AG08395 (cell line): ENCODE results near the gene SLX9.
A peak's percentile ranks its signal among the peaks of the same experiment; 100 is the strongest.

Source experiments
- DNase-seq: peaks from one replicate; pipeline ENCODE4 v3.0.0; 2012; ENCODE audit warnings: mixed read lengths, low spot score

Gene SLX9

DNA sequence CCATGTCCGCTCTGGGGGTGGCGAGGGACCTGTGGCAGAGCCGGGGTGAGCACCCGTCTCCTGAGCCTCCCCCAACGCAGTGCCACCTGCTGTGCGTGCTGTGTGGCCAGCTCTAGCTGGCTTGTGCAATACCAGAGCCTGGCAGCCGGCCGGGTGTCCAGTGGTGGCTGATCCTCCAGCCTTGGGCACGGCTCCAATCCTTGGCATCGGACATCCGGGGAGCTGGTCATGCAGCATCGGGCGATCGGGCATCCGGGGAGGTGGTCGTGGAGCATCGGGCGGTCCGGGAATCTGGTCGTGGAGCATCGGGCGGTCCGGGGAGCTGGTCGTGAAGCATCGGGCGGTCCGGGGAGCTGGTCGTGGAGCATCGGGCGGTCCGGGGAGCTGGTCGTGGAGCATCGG lies 8.1 kb downstream of the SLX9 start:
- DNase-seq = no peak

DNA sequence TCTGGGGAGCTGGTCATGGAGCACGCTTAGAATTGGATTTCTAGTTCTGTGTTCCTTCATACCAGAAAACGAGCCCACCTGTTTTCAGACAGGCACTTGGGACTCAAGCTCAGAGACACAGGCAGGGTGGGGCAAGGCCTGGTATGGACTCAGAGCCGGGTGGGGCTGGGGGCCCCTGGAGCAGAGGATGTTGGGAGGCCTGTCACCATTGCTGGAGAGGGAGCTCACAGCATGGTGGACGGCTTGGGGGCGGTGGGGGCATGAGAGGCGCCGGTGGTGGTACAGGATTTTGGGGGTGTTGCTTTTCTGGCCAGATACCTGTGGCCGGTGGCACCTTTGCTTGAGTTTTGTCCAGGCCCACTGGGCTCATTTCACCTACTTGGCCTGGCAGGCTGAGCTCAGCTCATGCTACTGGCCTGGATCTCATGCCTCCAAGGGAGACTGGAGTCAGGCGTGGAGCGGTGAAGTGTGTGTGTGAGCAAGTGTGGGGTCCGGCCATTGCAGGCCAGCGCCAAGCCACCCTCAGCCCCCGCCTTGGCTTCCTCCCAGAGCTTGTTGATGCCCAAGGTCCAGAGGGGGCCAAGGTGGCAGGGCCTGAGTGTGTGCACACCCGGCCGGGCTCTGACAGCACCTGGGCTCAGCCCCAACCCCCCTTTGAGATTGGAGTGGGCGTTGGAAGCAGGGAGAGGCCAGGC lies 8.7 kb downstream of the SLX9 start:
- no peak for DNase-seq

DNA sequence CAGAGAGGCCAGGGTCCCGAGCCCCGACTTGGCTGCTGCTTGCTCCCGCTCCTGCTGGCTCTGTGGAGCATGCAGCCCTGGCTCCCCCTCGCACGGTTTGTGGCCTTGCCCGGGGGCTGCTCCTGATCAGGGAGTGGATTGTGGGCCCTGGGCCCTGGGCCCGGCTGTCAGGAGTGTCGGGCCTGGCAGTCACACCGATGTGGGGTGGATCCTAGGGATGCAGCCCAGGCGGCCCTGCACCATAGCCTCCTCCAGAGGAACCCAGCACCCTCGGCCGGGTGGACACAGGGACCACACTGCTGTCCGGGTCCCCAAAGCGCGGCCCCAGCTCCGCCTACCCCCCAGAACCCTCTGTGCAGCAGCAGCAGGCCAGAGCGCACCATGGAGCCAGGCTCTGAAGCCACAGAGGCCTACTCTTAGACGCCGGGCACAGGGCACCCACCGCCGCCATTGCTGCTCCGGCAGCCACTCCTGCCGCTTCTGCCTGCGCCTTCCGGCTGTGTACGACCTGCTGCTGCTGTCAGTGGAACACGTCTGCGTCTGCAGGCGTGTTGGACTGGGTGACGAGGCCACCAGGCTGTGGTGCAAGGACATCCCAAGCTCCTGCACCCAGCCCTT lies 9.4 kb downstream of the SLX9 start:
- DNase-seq = no peak

DNA sequence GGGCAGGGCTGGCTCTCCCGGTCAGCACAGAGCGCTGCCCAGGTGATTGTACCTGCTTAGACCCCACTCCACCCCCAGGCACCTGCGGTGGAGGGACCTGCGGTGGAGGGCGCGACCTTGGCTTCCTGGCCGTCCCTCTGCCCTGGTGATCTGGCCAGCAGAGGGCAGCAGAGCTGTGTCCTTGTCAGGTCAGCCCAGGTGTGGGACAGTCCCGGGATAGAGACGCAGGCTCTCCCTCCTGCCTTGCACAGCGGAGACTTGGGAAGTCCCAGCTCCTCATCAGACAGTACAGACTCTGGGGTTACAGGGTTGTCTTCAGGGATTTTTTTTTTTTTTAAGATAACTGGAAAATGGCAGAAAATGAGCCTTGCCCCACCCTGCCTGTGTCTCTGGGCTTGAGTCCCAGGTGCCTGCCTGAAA lies 10.0 kb downstream of the SLX9 start:
- DNase-seq = peak; percentile 84

DNA sequence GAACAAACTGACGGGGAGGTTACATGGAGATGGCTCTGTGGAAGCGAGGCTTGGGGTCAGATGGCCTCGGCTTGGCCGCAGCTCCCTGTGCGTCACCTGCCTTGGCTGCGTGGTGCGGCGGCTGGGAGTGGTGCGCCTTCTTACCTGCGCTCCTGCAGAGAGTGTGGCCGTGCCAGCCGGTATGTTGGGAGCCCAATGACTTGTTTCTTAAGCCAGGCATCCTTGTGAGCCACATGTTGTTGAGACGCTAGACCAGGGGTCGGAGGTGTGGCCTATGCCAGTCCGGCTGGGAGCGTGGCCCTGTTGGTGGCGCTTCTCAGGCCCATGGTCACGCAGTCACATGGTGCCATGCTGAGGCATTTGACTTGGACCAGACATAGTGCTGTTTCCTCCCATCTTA lies 10.5 kb downstream of the SLX9 start:
- DNase-seq = no peak

DNA sequence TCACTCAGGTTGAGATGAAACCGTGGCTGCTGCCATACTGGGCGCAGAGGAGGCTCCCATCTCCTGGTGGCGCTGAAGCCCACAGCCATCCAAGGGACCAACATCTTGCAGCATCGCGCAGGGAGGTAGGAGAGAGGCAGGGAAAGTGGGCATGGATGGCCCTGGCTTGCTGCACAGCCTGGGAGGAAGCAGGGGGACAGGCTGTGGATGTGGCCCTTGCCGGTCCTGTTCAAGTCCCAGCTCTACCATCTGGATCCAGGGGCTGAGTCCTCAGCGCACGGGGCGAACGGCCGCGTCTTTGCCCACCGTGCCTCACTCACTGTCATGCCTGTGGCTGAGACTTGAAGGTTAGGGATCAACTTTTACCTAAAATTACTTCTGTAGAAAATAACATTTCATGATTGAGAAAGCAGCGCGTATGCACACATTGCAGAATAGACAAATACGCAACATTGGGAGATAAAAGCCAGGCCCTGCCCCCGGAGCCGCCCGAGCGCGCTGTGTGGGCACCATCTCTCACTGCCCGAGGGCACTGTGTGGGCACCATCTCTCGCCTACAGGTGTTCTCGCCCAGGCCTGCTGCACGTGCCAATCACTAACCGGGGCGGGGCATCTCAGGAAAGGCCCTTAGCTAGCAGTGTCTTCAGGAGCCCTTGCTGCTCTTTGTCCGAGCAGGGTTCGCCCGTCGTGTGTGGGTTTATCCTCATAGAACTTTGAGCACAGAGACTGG lies 11.5 kb downstream of the SLX9 start:
- no peak for DNase-seq

DNA sequence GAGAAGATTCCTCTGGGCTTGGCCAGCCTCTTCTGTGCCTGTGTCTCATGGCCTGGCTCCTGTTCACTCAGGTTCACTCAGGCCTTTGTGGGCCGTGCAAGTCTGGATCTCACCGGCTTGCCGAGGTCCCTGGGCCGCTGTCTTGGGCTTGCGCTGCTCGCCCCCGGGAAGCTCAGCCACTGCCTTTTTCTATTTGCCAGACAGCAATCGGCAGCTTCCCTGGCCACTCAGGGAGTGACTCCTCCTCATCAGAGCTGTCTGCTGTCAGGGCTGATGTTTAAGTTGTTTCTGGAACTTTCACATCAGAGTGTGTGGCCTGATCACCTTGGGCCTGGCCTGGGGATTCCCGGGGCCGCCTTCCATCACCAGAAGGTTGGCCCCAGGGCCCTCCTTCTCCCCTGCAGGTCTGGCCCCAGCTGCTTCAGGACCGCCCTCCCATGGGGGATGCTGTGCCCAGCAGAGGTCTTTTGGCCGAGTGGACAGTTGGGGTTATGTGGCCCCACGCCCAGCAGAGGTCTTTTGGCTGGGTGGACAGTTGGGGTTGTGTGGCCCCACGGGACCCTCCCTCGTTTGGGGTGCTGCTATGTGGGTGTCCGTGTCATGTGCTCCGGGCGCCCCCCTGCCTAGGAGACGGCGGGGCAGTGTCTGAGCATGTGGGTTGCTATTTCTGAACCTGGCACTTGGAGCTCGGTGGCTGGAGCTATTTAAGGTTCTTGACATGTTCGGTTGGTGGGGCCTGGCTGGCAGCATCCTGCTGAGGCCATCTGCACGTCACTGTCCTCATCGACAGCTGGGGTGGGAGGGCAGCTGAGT lies 12.5 kb downstream of the SLX9 start:
- DNase-seq = no peak

DNA sequence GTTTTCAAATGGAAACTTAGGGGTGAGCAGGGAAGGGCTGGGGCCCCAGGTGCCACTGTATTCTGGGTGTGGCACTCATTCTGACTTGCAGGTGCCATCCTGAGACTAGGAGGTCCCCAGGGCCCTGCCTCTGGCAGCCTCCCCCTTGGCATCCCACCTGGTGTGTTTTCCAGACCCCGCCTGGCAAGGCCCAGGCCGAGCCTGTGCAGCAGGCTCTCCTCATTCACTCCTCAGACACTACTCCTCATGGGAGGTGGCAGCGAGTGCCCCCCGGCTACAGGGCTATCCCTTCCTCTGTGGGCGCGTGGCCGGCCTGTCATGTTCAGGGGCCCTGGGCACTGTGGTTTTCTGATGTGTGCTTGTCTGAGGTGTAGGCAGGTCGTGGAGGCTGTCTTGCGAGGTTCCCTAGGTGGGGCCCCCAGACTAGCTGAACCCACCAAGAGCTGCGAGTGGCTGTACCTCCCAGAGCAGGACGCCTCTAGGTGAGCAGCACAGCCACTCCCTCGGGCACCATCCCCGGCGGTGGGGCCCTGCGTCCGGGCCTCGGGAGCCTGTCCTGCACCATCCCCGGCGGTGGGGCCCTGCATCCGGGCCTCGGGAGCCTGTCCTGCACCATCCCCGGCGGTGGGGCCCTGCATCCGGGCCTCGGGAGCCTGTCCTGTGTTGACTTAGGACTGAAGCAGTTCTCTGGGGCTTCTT lies 13.2 kb downstream of the SLX9 start:
- no peak for DNase-seq

DNA sequence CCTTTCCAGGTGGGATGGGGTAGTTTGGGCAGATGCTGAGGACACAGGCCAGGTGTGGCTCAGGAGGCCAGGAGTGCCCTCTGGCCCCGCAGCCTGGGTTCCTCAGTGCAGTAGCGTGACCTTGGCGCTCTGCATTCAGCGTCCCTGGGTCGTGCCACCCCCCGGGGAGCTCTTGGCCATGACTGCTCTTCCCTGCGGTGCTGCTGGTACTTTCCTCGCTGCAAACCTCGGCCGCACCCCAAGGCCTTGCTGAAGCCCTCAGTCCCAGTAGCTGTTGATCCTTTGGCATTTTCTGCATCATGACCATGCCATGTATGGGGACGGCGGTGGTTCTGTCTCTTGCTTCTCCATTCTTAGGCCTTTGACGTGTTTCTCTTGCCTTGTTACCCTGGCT lies 13.8 kb downstream of the SLX9 start:
- DNase-seq = no peak

DNA sequence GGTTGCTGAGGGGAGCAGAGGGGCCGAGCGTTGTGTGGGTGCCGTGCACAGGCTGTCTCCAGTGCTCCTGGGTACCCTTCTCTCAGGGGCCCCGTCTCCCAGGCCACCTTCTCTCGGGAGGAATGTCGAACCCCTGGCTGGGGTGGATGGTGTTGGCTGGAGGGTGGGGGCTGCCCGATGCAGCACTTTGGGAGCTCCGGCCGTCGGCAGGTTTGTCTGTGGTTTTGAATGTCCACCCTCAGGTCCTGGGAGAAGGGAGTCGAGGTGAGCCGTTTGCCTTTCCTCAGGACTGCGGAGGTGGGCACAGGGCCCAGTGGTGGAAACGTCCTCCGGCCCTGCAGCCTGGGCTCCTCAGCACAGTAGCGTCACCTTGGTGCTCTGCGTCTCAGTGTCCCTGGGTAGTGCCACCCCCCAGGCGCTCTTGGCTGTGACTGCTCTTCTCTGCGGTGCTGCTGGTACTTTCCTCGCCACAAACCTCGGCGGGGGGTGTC lies 14.5 kb downstream of the SLX9 start:
- no peak for DNase-seq

DNA sequence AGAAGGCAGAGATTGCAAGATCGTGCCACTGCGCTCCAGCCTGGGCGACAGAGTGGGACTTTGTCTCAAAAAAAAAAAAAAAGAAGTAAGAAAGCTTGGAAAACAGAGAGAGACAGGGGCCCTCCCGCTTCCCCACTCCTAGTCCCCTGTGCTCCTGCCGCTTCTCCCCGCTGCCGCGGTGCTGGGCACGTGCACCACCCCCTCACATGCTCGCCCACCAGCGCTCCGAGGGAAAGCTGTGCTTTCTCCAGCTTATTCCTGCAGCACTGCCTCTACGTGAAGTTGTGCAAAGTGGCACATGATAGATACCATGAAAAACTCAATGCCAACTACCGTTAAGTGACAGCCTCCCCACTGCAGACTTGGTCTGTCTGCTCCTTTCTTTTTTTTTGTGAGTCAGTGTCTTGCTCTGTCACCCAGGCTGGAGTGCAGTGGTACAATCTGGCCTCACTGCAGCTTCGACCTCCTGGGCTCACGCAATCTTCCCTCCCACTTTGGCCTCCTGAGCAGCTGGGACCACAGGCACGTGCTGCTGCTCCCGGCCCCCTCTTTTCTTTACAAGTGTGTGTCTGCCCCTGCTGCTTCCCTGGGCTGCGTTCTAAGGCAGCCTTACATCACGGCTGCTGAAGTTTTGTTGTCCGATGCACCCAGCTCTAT lies 15.4 kb downstream of the SLX9 start:
- no peak for DNase-seq

DNA sequence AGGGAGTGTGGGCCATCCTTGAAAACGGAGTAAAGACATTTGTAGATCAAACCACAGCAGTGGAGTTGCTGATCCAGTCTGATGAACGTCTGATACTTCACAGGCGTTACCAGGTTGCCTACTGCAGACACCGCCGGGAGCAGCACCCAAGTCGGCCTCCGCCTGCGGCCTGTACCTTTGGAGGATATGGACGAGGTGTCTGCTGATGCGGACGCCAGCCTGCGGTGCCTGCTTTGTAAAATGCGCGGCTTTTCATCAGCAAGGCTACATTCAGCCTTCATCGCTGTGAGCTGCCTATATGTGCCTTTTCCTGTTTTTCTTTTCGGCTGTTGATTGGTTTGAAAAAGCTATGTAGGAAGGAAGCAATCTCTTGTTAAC lies 16.0 kb downstream of the SLX9 start:
- no peak for DNase-seq

DNA sequence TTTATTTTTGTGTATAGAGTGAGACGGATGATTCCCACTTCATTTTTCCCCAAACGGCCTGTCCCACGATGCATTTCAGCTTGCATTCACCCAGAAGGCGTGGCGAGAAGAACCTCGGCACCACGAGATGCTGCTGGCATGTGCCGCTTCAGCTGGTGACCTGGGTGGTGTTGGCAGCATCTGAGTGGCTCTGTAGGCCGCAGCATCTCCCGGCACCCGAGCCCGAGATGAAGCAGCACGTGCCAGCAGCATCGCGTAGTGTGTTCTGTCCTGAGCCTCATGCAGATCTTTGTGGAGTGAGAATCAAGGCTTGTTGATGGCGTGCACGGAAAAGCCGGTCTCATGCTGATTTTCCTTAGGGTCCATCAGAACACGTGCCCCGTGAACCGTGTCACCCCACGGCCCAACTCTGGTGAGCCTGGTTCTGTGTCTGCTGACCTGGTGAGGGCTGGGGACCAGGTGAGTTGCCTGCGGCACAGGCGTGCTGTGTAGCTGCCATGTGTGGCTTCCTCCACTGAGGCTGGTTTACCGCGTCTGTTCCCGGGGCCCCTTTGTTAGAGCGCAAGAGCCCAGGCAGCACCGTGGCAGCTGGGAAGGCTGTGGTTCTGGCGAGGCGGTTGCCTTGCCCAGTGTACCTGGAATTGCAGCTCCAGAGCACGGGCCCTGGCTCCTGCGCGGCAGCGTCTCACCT lies 16.7 kb downstream of the SLX9 start:
- DNase-seq = no peak

DNA sequence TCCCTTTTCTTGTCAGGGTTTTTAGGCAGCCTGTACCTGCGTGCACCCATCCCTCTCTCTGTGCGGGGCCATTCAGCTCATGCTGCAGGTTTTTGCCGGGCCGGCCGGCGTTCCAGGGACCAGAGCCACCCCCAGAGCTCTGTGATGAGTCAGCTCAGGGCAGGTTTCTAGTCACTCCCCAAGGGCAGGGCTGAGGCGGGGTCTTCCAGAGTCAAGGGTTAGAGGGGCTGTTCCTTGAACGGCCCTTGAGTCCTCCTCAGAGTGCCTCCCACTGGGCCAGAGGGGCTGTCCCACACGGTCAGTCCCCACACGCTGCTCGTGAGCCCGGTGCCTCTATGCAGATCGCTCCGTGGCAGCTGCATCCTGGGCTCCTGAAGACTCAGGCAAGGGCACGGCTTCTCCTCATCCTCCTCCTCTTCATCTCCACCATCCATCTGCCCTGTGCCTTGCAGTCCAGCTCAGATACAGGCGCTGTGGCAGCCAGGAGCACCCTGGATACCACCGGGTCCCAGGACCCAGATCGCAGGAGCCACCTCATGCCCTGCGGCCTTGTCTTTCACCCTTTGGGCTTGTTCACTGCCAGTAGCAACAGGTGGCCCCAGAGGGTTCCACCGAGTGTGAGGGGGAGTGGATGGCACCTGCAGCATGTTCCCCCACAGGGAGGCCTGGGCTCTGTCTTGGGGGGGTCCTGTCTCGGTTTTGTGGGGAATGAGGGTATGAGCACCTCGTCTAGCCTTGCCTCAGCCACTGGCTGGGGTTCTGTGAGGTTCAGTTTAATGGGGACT lies 17.4 kb downstream of the SLX9 start:
- DNase-seq = no peak

DNA sequence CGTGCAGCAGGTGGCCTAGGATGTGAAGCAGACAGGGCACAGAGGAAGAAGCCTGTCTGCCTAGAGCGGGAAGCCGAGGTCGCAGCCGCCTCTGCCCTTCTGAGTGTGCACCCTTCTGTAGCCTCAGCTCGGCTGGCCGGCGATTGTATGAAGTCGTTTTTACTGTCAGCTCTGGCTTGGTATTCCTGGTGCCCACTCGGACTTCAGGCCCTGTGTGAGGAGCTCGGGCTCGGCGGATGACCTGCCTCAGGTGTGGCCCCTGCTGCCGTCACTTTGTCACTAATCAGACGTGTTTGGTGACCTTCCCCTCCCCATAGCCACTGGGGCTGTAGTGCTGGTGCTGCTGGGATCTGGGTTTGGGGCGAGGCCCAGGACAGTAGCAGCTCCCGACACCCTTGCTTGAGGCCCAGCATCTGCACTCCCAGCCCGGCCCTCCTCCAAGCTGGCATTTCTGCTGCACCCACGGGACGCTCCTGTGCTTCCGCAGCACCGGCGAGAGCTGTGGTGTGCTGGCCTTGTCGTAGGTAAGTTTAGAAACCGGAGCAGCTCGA lies 18.1 kb downstream of the SLX9 start:
- peak; percentile 5 for DNase-seq

DNA sequence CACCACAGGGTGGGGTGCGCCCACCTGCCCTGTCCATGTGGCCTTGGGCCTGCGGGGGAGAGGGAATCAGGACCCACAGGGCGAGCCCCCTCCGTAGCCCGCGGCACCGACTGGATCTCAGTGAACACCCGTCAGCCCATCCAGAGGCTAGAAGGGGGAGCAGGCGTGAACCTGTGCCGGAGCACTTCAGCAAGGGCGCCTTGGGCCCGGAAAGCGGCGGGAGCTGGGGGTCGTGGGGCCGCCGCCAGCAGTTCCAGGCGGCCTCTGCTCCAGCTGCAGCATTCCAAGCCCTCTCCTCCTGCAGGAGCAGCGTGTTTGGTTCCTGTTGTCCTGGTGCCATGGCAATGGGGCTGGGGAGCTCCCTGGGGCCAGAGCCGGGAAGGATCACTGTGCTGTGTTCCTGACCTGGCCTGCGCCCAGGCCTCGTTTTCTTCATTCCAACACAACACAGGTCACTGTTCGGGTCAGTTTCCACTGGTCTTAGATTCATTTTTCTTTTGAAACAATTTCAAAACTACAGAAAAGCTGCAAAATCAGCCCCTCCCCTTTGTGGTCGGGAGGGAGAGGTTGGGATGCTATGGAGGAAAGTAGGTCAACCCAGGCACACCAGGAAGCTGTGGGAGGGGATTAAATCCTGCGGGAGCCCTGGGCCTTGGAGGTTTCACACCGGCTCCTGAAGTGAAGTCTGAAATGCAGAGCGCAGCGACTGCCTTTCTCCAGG lies 18.8 kb downstream of the SLX9 start:
- DNase-seq = peak; percentile 87

DNA sequence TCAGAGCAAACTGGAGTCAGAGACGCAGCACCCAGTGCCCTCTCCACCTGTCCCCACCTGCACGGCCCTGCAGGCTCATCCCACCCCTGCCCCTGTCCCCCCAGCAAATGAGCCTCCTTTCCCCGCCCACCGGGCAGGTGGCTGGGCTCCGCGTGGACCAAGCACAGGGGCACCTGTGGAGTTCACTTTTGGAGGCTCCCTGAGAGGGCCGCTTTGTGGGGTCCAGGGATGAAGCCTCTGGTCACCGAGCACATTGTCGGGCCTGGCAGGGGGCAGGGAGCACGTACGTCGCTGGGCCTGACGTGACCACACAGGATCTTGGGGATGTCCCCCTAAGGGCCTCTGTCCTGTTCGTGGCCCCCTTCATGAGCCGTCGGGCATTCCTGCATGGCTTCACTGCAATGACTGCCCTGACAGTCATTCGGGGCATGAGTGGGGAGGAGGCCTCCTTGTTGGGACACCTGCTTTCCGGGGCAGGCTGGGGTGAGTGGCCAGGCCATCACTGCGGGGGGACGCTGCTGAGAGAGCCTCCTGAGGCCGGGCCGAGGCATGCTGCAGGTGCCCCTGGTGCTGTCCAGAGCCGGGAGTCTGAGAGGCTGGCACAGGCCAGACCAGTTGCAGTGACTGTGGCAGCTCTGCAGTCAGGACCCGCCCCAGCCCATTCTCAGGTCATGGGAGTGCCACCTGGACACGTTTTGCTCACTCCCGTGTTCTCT lies 19.7 kb downstream of the SLX9 start:
- no peak for DNase-seq
